BJ (cell line): ENCODE data around the gene CCDC86. TPM values are rescaled to one million over a fixed set of nuclear protein-coding genes. Genes with fewer than 3 reads are reported as not detected.

ENCODE experiments used
- CTCF ChIA-PET: fragments of 350-600 bp; formaldehyde crosslinking; extraction: SDS; loops from one replicate; lab custom pipeline; 2021; ENCODE audit warnings: antibody characterized with exemption, inconsistent platforms; lab: Yijun Ruan, JAX
- POLR2A ChIA-PET: fragments of 300-600 bp; sonication (Branson Sonifier 250); formaldehyde crosslinking; extraction: SDS; loops from one replicate; lab custom pipeline; 2021; ENCODE audit warnings: antibody characterized with exemption; lab: Charles Lee
- DNase-seq: peaks from one replicate; pipeline ENCODE4 v3.0.0-alpha.2; 2011; ENCODE audit warnings: low read depth
- H3K27me3 ChIP-seq: 2 replicates; pipeline ENCODE4 v1.6.0; 2011; ENCODE audit warnings: low read length; ENCODE audit not compliant: control insufficient read depth, insufficient read depth
- H3K36me3 ChIP-seq: 2 replicates; pipeline ENCODE4 v1.5.1; 2011; ENCODE audit warnings: low read length; ENCODE audit not compliant: control insufficient read depth, insufficient read depth
- H3K4me3 ChIP-seq: 2 replicates; pipeline ENCODE4 v1.5.1; 2011; ENCODE audit warnings: low read depth, mild to moderate bottlenecking, control low read depth, low read length
- CTCF ChIP-seq: IDR thresholded peaks from 2 replicates; pipeline ENCODE4 v1.5.1; 2011; ENCODE audit warnings: low read depth, mild to moderate bottlenecking, control low read depth, inconsistent platforms, low read length, moderate library complexity; ENCODE audit not compliant: insufficient read depth
- polyA plus RNA-seq: library from polyadenylated mRNA; depleted of rRNA; stranded (reverse); fragments of >200 nt; gene quantifications from 2 replicates; pipeline ENCODE4 v1.2.3, GENCODE V29; 2011

The CCDC86 gene
- polyA plus RNA-seq, 1 experiment = 21.2 TPM

GRCh38 chr11:60830478-60831142 is 11.3 kb upstream of the CCDC86 start:
- POLR2A ChIA-PET = no interaction called here

GRCh38 chr11:60831143-60831500 is 10.8 kb upstream of the CCDC86 start:
- Histone ChIP-seq H3K36me3 (no peaks in the 10 kb centered on the region), H3K27me3 (peaks cover 7% of the 10 kb centered on the region; the same call in 1 of the 2 replicates), H3K4me3 (no peak overlapping the region)
- DNase-seq = no peak
- CTCF ChIA-PET = interaction anchor here (0.6 to 29.2 kb wide), 41 partner anchors 9 to 1032 kb away, joined by 3 to 716 read pairs (median 5); partner anchors contain the start of genes CCDC86, MS4A10, MS4A15 and PRPF19
- POLR2A ChIA-PET = no interaction called here
- peak; percentile 90 for TF ChIP-seq CTCF

More at GRCh38 chr11:60830478-60831142, 11.3 kb upstream of the CCDC86 start:
- CTCF ChIA-PET = interaction anchor here (0.6 to 29.2 kb wide), 36 partner anchors 9 to 1031 kb away, joined by 3 to 716 read pairs (median 5); partner anchors contain the start of genes CCDC86, MS4A15, PRPF19 and PTGDR2
- peaks cover 9% of the 10 kb centered on the region; the same call in 1 of the 2 replicates for H3K27me3 ChIP-seq
- DNase-seq = no peak
- no peaks in the 10 kb centered on the region for H3K36me3 ChIP-seq
- no peak for TF ChIP-seq CTCF
- no peak overlapping the region for H3K4me3 ChIP-seq

- H3K4me3 ChIP-seq = no peak overlapping the region
- H3K36me3 ChIP-seq = no peaks in the 10 kb centered on the region
- H3K27me3 ChIP-seq = peaks cover 7% of the 10 kb centered on the region; the same call in 1 of the 2 replicates
- POLR2A ChIA-PET = no interaction called here
- peak; percentile 22 for DNase-seq
- no peak for TF ChIP-seq CTCF
- CTCF ChIA-PET = interaction anchor here (0.6 to 29.2 kb wide), 37 partner anchors 9 to 1032 kb away, joined by 3 to 716 read pairs (median 5); partner anchors contain the start of genes CCDC86, MS4A10, MS4A15 and PRPF19
Observed at GRCh38 chr11:60831501-60832079, 10.3 kb upstream of the CCDC86 start.

DNA sequence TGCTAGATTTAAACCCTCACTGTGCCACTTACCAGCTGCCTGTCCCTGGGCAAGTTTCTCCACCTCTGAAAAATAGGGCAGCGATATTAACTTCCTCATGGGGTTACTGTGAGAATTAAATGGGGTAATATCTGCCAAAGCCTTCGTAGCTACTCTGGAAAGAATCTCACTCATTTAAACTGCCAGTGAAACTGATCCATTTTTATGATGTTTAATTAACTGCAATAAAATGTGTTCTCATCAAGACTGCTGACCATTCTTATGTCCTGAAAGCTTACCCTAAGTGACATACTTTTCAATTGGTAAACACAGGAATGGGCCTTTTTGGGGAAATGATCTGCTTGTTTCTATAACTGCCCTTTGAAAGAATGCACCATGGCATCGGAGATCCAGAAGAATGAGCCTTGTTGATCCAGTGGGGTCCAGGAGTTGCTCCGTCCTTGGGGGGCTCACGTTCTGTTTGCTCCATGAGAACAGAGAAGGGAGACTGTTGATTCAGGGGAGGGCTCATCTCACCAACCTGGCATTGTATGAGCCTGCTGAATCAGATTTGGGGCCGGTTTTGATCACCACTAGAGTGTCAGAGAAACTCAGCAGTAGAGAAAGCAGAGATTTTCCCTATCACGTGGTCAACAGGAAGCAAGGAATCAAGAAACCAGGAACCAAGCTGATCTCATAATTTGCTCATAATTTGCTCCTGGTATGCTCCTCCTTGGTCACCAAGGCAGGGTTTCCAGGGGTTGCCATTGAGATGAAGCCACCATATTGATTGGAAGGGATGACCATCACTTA is 7.0 kb upstream of the CCDC86 start:
- Histone ChIP-seq H3K27me3 (peaks cover 6% of the 10 kb centered on the region; the same call in 1 of the 2 replicates), H3K4me3 (no peak overlapping the region), H3K36me3 (no peaks in the 10 kb centered on the region)
- ChIA-PET CTCF (interaction anchor here (1.0 to 29.2 kb wide), 2 partner anchors 12 to 59 kb away, joined by 4 to 716 read pairs; partner anchors contain the start of gene PRPF19), POLR2A (no interaction called here)
- DNase-seq = no peak
- no peak for TF ChIP-seq CTCF

DNA sequence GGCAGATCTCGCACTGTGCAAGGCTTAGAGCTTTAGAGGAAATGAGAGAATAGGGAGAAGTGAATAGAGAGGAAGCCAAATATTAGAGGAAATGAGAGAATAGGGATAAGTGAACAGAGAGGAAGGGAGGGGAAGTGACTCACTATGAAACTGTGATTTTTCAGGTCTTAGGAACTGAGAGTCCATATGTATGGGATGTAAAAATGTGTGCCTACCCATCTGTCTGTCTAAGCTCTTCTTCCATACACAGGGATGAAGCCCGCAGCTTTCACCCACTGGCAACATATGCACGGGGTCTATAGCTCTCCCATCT is 6.4 kb upstream of the CCDC86 start:
- ChIA-PET POLR2A (no interaction called here), CTCF (interaction anchor here (29.2 kb wide), 1 partner anchor 58 kb away, joined by 716 read pairs; the partner anchor contains the start of gene PRPF19)
- H3K27me3 ChIP-seq = peaks cover 6% of the 10 kb centered on the region; the same call in 1 of the 2 replicates
- TF ChIP-seq CTCF = no peak
- no peaks in the 10 kb centered on the region for H3K36me3 ChIP-seq
- no peak for DNase-seq
- H3K4me3 ChIP-seq = no peak overlapping the region
